ENCODE measurements around the gene SLC38A10. TPM values are rescaled to one million over a fixed set of nuclear protein-coding genes. Genes with fewer than 3 reads are reported as not detected.
A peak's percentile ranks its signal among the peaks of the same experiment; 100 is the strongest.

SLC38A10 gene
- total and polyA plus RNA-seq, 2 donors from 2014 or later, result 72.7 to 89.7 TPM

- Histone ChIP-seq H3K9ac (ENCODE audit: low read length in 3 of 3) (no peak overlapping the region), H3K4me3 (ENCODE audit: low read length in 3 of 3) (no peak overlapping the region), H3K27ac (ENCODE audit: low read depth in 2 of 2, low read length in 2 of 2) (no peak overlapping the region), H3K9me3 (ENCODE audit: control insufficient read depth in 2 of 3, insufficient read depth in 1 of 3, low read length in 3 of 3) (no peaks in the 10 kb centered on the region), H3K4me1 (ENCODE audit: control insufficient read depth in 2 of 3, insufficient read depth in 2 of 3, low read depth in 1 of 3, low read length in 3 of 3) (peaks cover 0 to 23% (median 15%) of the 10 kb centered on the region in 3 donors), H3K36me3 (ENCODE audit: control insufficient read depth in 2 of 3, insufficient read depth in 3 of 3, low read length in 3 of 3) (no peaks in the 10 kb centered on the region), H3K27me3 (ENCODE audit: control insufficient read depth, insufficient read depth, low read length) (no peaks in the 10 kb centered on the region)
- no peak for FAIRE-seq
- no peak for TF ChIP-seq CTCF (IDR thresholded peaks at IDR 0.05; ENCODE audit: borderline replicate concordance, extremely low read depth, insufficient read depth)
- DNase-seq, result peak in 1 of 5 donors; percentile 37
- intact Hi-C loops (cut with DNase I), result no loop called here
These were observed 40.1 kb upstream of the SLC38A10 start for GRCh38 chr17:81334987-81335772.

GRCh38 chr17:81334391-81334901 lies 39.3 kb upstream of the SLC38A10 start:
- DNase-seq, result peak in 1 of 5 donors; percentile 65
- Histone ChIP-seq H3K4me3 (ENCODE audit: low read length in 3 of 3) (no peak overlapping the region), H3K27ac (ENCODE audit: low read depth in 2 of 2, low read length in 2 of 2) (no peak overlapping the region)

GRCh38 chr17:81333616-81334368 lies 38.7 kb upstream of the SLC38A10 start:
- intact Hi-C loops (cut with DNase I), result no loop called here
- DNase-seq, result peak in 2 of 5 donors; percentile 57 to 70
- Histone ChIP-seq H3K27ac (ENCODE audit: low read depth in 2 of 2, low read length in 2 of 2) (no peak overlapping the region), H3K4me1 (ENCODE audit: control insufficient read depth in 2 of 3, insufficient read depth in 2 of 3, low read depth in 1 of 3, low read length in 3 of 3) (peaks cover 0 to 22% (median 9%) of the 10 kb centered on the region in 3 donors), H3K27me3 (ENCODE audit: control insufficient read depth, insufficient read depth, low read length) (no peaks in the 10 kb centered on the region), H3K9ac (ENCODE audit: low read length in 3 of 3) (no peak overlapping the region), H3K4me3 (ENCODE audit: low read length in 3 of 3) (no peak overlapping the region), H3K36me3 (ENCODE audit: control insufficient read depth in 2 of 3, insufficient read depth in 3 of 3, low read length in 3 of 3) (no peaks in the 10 kb centered on the region), H3K9me3 (ENCODE audit: control insufficient read depth in 2 of 3, insufficient read depth in 1 of 3, low read length in 3 of 3) (no peaks in the 10 kb centered on the region)
- FAIRE-seq, result no peak
- TF ChIP-seq CTCF (IDR thresholded peaks at IDR 0.05; ENCODE audit: borderline replicate concordance, extremely low read depth, insufficient read depth), result no peak

More at GRCh38 chr17:81334391-81334901, 39.3 kb upstream of the SLC38A10 start:
- FAIRE-seq, result no peak
- intact Hi-C loops (cut with DNase I), result no loop called here
- TF ChIP-seq CTCF (IDR thresholded peaks at IDR 0.05; ENCODE audit: borderline replicate concordance, extremely low read depth, insufficient read depth), result no peak
- Histone ChIP-seq H3K4me1 (ENCODE audit: control insufficient read depth in 2 of 3, insufficient read depth in 2 of 3, low read depth in 1 of 3, low read length in 3 of 3) (peaks cover 0 to 22% (median 10%) of the 10 kb centered on the region in 3 donors), H3K9me3 (ENCODE audit: control insufficient read depth in 2 of 3, insufficient read depth in 1 of 3, low read length in 3 of 3) (no peaks in the 10 kb centered on the region), H3K36me3 (ENCODE audit: control insufficient read depth in 2 of 3, insufficient read depth in 3 of 3, low read length in 3 of 3) (no peaks in the 10 kb centered on the region), H3K9ac (ENCODE audit: low read length in 3 of 3) (no peak overlapping the region), H3K27me3 (ENCODE audit: control insufficient read depth, insufficient read depth, low read length) (no peaks in the 10 kb centered on the region)

Measured in kidney (tissue), 14 donors.